OCI-LY7 (cell line): ENCODE data around the gene CXCL14. TPM values are rescaled to one million over a fixed set of nuclear protein-coding genes. Genes with fewer than 3 reads are reported as not detected.

Experiments used
- BruUV-seq: library from RNA; stranded (reverse); fragments of 400-500 nt; replicated peaks from 2 replicates; lab custom pipeline; 2021; lab: Mats Ljungman, UMichigan
- CTCF ChIA-PET: fragments of 300-600 bp; sonication (Branson Sonifier 250); formaldehyde crosslinking; loops from one replicate; lab custom pipeline; 2022; ENCODE audit warnings: antibody characterized with exemption; ENCODE audit not compliant: unreplicated experiment; lab: Charles Lee
- POLR2A ChIA-PET: fragments of 300-600 bp; sonication (Branson Sonifier 250); formaldehyde crosslinking; loops from one replicate; lab custom pipeline; 2022; ENCODE audit warnings: antibody characterized with exemption; lab: Charles Lee
- DNase-seq: peaks from one replicate; pipeline ENCODE4 v3.0.0-alpha.2; 2015; ENCODE audit warnings: low spot score
- H2AFZ ChIP-seq: fragments of 200-600 bp; sonication (generic), shearing (Covaris generic); 2 replicates; pipeline ENCODE4 v1.6.1; 2014; ENCODE audit warnings: mild to moderate bottlenecking, antibody characterized with exemption, low read length, moderate library complexity
- H3K27ac ChIP-seq: fragments of 200-600 bp; sonication (generic); 2 replicates; pipeline ENCODE4 v1.5.1; 2014; ENCODE audit warnings: mixed run types, low read depth, mild to moderate bottlenecking, moderate library complexity, low read length, inconsistent platforms; ENCODE audit not compliant: poor library complexity, severe bottlenecking
- H3K36me3 ChIP-seq: fragments of 200-600 bp; sonication (generic); 2 replicates; pipeline ENCODE4 v1.6.1; 2014; ENCODE audit warnings: mild to moderate bottlenecking, antibody characterized with exemption, low read length, moderate library complexity, mixed read lengths; ENCODE audit not compliant: insufficient read depth
- H3K4me1 ChIP-seq: fragments of 200-600 bp; sonication (generic); 2 replicates; pipeline ENCODE4 v1.5.1; 2014; ENCODE audit warnings: mild to moderate bottlenecking, low read length; ENCODE audit not compliant: insufficient read depth, poor library complexity, severe bottlenecking
- H3K4me2 ChIP-seq: fragments of 200-600 bp; sonication (generic); 2 replicates; pipeline ENCODE4 v1.6.1; 2014; ENCODE audit warnings: mild to moderate bottlenecking, low read length
- H3K4me3 ChIP-seq: fragments of 200-600 bp; sonication (generic); 2 replicates; pipeline ENCODE4 v1.5.1; 2014; ENCODE audit warnings: mild to moderate bottlenecking, low read depth, low read length; ENCODE audit not compliant: poor library complexity, severe bottlenecking
- H3K79me2 ChIP-seq: fragments of 200-600 bp; sonication (generic); 2 replicates; pipeline ENCODE4 v1.6.1; 2016; ENCODE audit warnings: low read depth, mild to moderate bottlenecking, low read length, moderate library complexity, mixed read lengths; ENCODE audit not compliant: insufficient read depth
- H3K9me2 ChIP-seq: fragments of 200-600 bp; sonication (generic); 2 replicates; pipeline ENCODE4 v1.6.1; 2016; ENCODE audit warnings: mild to moderate bottlenecking, low read length, mixed read lengths; ENCODE audit not compliant: insufficient read depth
- H3K9me3 ChIP-seq: fragments of 200-600 bp; sonication (generic); 2 replicates; pipeline ENCODE4 v1.6.1; 2014; ENCODE audit warnings: mild to moderate bottlenecking, mixed run types, low read length, mixed read lengths
- H4K20me1 ChIP-seq: fragments of 200-600 bp; sonication (generic); 2 replicates; pipeline ENCODE4 v1.6.1; 2014; ENCODE audit warnings: mild to moderate bottlenecking, antibody characterized with exemption, low read length, moderate library complexity, mixed read lengths; ENCODE audit not compliant: insufficient read depth
- EZH2phosphoT487 ChIP-seq: fragments of 200-600 bp; sonication (generic); IDR thresholded peaks from 2 replicates; pipeline ENCODE4 v1.6.1; 2018; ENCODE audit warnings: low read depth, borderline replicate concordance, mild to moderate bottlenecking, mixed run types, antibody characterized with exemption, low read length, moderate library complexity, mixed read lengths
- intact Hi-C: fragments of 100-400 bp; cut with micrococcal nuclease; formaldehyde crosslinking; loops from one replicate; pipeline ENCODE4 v1.10.0; 2022; ENCODE audit not compliant: unreplicated experiment
- total RNA-seq, 2 experiments: library from RNA; depleted of rRNA in 1 of 2; stranded (reverse); fragments of >200 nt in 1 of 2; shearing (Covaris generic) in 1 of 2; gene quantifications; 2 replicates each; pipeline ENCODE4 v1.2.3, GENCODE V29; 2014 to 2022
- TF ChIP-seq, protein P1 (sequence below): fragments of 200-600 bp; sonication (generic); conservative IDR thresholded peaks from 2 replicates; pipeline ENCODE4 v1.5.1; 2014; ENCODE audit warnings: mild to moderate bottlenecking, antibody characterized with exemption, low read length, moderate library complexity, mixed read lengths

Gene CXCL14
- total RNA-seq, 2 experiments from 2014 or later, result not detected

- H3K36me3 ChIP-seq, result no peaks in the 10 kb centered on the region
- TF ChIP-seq, protein P1, sequence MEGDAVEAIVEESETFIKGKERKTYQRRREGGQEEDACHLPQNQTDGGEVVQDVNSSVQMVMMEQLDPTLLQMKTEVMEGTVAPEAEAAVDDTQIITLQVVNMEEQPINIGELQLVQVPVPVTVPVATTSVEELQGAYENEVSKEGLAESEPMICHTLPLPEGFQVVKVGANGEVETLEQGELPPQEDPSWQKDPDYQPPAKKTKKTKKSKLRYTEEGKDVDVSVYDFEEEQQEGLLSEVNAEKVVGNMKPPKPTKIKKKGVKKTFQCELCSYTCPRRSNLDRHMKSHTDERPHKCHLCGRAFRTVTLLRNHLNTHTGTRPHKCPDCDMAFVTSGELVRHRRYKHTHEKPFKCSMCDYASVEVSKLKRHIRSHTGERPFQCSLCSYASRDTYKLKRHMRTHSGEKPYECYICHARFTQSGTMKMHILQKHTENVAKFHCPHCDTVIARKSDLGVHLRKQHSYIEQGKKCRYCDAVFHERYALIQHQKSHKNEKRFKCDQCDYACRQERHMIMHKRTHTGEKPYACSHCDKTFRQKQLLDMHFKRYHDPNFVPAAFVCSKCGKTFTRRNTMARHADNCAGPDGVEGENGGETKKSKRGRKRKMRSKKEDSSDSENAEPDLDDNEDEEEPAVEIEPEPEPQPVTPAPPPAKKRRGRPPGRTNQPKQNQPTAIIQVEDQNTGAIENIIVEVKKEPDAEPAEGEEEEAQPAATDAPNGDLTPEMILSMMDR, result no peak
- no peak for TF ChIP-seq EZH2phosphoT487
- POLR2A ChIA-PET, result no interaction called here
- DNase-seq, result no peak
- H3K4me3 ChIP-seq, result no peak overlapping the region
- no peaks in the 10 kb centered on the region for H4K20me1 ChIP-seq
- H3K9me2 ChIP-seq, result no peaks in the 10 kb centered on the region
- intact Hi-C loops, result no loop called here
- no peak overlapping the region for H3K4me2 ChIP-seq
- H3K9me3 ChIP-seq, result no peaks in the 10 kb centered on the region
- no TSS peak for BruUV-seq
- no peaks in the 10 kb centered on the region for H3K79me2 ChIP-seq
- no peak overlapping the region for H2AFZ ChIP-seq
- H3K4me1 ChIP-seq, result no peaks in the 10 kb centered on the region
- CTCF ChIA-PET, result no interaction called here
- H3K27ac ChIP-seq, result no peak overlapping the region
Observed at GRCh38 chr5:135543001-135543484, 35.7 kb downstream of the CXCL14 start.

DNA sequence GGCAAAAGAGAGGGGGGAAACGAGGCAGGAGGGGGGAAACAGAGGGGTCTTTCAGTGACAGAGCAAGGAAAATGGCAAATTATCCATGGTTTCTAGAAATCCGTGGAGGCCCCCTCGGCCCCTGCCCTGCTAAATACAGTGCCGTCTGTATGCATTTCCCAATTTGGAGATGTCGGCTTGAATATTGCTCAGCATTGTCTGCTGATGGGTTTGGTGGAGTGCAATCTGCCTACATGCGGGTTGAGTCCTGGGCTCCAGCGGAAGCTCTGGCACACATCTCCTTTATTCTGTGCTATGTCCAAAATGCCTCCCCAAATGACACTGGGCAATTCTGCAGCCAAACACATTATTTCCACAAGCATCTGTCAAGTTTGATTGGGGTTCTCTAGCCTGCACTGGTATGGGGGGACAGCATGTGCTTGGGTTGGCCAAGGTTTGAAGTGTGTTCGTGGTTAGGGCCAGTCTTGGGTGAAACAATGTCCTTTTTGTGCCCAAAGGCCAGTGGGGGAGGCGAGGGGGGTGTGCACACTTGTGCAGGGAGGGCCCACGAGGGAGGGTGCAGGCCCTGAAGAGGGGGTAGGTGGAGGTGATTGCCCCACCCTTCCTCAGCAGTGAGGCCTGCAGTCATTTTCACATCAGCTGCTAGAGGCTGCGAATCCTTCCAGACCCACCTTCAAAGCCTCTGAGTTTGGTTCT, 36.8 kb downstream of the CXCL14 start:
- H3K9me2 ChIP-seq, result no peaks in the 10 kb centered on the region
- BruUV-seq, result no TSS peak
- H4K20me1 ChIP-seq, result no peaks in the 10 kb centered on the region
- no peaks in the 10 kb centered on the region for H3K79me2 ChIP-seq
- intact Hi-C loops, result no loop called here
- H3K4me3 ChIP-seq, result no peak overlapping the region
- no peak overlapping the region for H2AFZ ChIP-seq
- TF ChIP-seq, protein P1, result no peak
- TF ChIP-seq EZH2phosphoT487, result no peak
- POLR2A ChIA-PET, result no interaction called here
- no peaks in the 10 kb centered on the region for H3K9me3 ChIP-seq
- CTCF ChIA-PET, result no interaction called here
- DNase-seq, result no peak
- no peaks in the 10 kb centered on the region for H3K36me3 ChIP-seq
- H3K27ac ChIP-seq, result no peak overlapping the region
- no peaks in the 10 kb centered on the region for H3K4me1 ChIP-seq
- H3K4me2 ChIP-seq, result no peak overlapping the region

DNA sequence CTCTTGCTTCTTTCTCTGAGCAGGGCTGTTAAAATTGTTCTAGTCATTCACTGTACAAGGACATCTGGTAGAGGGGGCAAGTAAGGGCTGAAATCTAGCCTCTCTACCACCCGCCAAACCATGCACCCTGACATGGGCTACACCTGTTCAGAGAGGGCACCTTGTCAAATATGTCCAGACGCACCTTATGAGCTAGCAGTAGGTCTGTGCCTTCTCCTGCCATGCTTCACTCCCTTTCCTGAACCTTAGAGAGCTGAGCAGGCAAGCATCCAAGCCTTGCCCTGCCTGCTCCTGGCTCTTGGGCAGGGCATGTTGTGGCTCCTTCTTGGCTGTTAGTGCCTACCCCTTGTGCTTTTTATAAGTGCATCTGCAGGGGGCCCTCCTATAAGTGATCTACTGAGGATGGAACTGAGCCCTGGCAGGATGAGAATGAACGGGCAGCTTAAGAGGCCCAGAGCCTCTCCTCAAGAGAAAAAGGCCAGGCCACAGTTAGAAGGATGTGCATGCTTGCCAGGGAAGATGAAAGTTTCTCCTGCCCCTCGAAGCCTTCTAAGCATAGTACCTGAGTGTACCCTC, 39.3 kb downstream of the CXCL14 start:
- DNase-seq, result no peak
- Histone ChIP-seq H3K27ac (no peak overlapping the region), H3K4me3 (no peak overlapping the region), H3K4me2 (no peak overlapping the region), H3K4me1 (no peaks in the 10 kb centered on the region), H3K79me2 (no peaks in the 10 kb centered on the region), H4K20me1 (no peaks in the 10 kb centered on the region), H3K9me3 (no peaks in the 10 kb centered on the region), H3K9me2 (no peaks in the 10 kb centered on the region), H3K36me3 (no peaks in the 10 kb centered on the region), H2AFZ (no peak overlapping the region)
- intact Hi-C loops, result loop anchor here (5.0 kb wide), 1 partner anchor 62 kb away; no protein-coding TSS in a partner anchor
- TF ChIP-seq, protein P1, result no peak
- TF ChIP-seq EZH2phosphoT487, result no peak
- ChIA-PET CTCF (no interaction called here), POLR2A (no interaction called here)
- BruUV-seq, result no TSS peak
